SK-N-MC (cell line): ENCODE measurements around the gene GALNT18.

Experiments
- DNase-seq: peaks from one replicate; pipeline ENCODE4 v3.0.0-alpha.2; 2011; ENCODE audit warnings: low read depth, low spot score
- H3K27ac ChIP-seq: fragments of 200-600 bp; sonication (generic); 2 replicates; pipeline ENCODE4 v1.5.1; 2016; ENCODE audit warnings: mixed run types
- H3K36me3 ChIP-seq: fragments of 200-600 bp; sonication (generic); 2 replicates; pipeline ENCODE4 v1.6.1; 2017; ENCODE audit warnings: antibody characterized with exemption, low read length, mixed read lengths; ENCODE audit not compliant: insufficient read depth
- H3K4me3 ChIP-seq: fragments of 200-600 bp; sonication (generic); 2 replicates; pipeline ENCODE4 v1.5.1; 2016
- H3K9ac ChIP-seq: fragments of 200-600 bp; sonication (generic); 2 replicates; pipeline ENCODE4 v1.8.0; 2017; ENCODE audit warnings: mixed run types, mixed read lengths; ENCODE audit not compliant: insufficient read length
- H3K9me3 ChIP-seq: fragments of 200-600 bp; sonication (generic); 2 replicates; pipeline ENCODE4 v1.6.1; 2017; ENCODE audit warnings: low read depth, mild to moderate bottlenecking, antibody characterized with exemption, low read length, moderate library complexity, mixed read lengths
- EZH2 ChIP-seq: fragments of 200-600 bp; sonication (generic); IDR thresholded peaks from one replicate; pipeline ENCODE4 v1.6.1; 2017; ENCODE audit warnings: antibody characterized with exemption
- FOXP2 ChIP-seq: optimal IDR thresholded peaks from 2 replicates; pipeline ENCODE3; 2011; ENCODE audit warnings: mild to moderate bottlenecking, moderate library complexity; ENCODE audit not compliant: insufficient read depth; ENCODE audit errors: extremely low read length, control extremely low read depth
- POLR2AphosphoS5 ChIP-seq: IDR thresholded peaks from 2 replicates; pipeline ENCODE4 v1.6.1; 2012; ENCODE audit warnings: mild to moderate bottlenecking, low read depth, low read length, borderline replicate concordance

The GALNT18 gene

GRCh38 chr11:11420191-11420898 lies 201.5 kb downstream of the GALNT18 start:
- H3K9me3 ChIP-seq, result no peaks in the 10 kb centered on the region
- no peak overlapping the region for H3K4me3 ChIP-seq
- no peak for DNase-seq
- H3K36me3 ChIP-seq, result no peaks in the 10 kb centered on the region
- no peak overlapping the region for H3K9ac ChIP-seq
- TF ChIP-seq EZH2 (no peak), FOXP2 (no peak), POLR2AphosphoS5 (no peak)
- H3K27ac ChIP-seq, result no peak overlapping the region

- no peak overlapping the region for H3K9ac ChIP-seq
- TF ChIP-seq FOXP2, result no peak
- TF ChIP-seq EZH2, result no peak
- no peak for TF ChIP-seq POLR2AphosphoS5
- no peak for DNase-seq
Observed at GRCh38 chr11:11419747-11420146, 202.1 kb downstream of the GALNT18 start.

GRCh38 chr11:11416917-11417316 lies 204.9 kb downstream of the GALNT18 start:
- Histone ChIP-seq H3K9me3 (no peaks in the 10 kb centered on the region), H3K9ac (no peak overlapping the region), H3K4me3 (no peak overlapping the region), H3K27ac (no peak overlapping the region), H3K36me3 (no peaks in the 10 kb centered on the region)
- no peak for DNase-seq
- TF ChIP-seq FOXP2, result no peak
- TF ChIP-seq EZH2, result no peak
- no peak for TF ChIP-seq POLR2AphosphoS5

More at GRCh38 chr11:11419747-11420146, 202.1 kb downstream of the GALNT18 start:
- H3K36me3 ChIP-seq, result no peaks in the 10 kb centered on the region
- H3K9me3 ChIP-seq, result no peaks in the 10 kb centered on the region
- no peak overlapping the region for H3K27ac ChIP-seq
- no peak overlapping the region for H3K4me3 ChIP-seq

- H3K27ac ChIP-seq, result no peak overlapping the region
- TF ChIP-seq EZH2 (no peak), FOXP2 (no peak), POLR2AphosphoS5 (no peak)
- no peak for DNase-seq
Observed at GRCh38 chr11:11416502-11416901, 205.3 kb downstream of the GALNT18 start.

GRCh38 chr11:11415901-11416300 lies 205.9 kb downstream of the GALNT18 start:
- no peak for DNase-seq
- H3K9ac ChIP-seq, result no peak overlapping the region
- no peak overlapping the region for H3K27ac ChIP-seq
- TF ChIP-seq FOXP2 (no peak), POLR2AphosphoS5 (no peak), EZH2 (no peak)
- no peaks in the 10 kb centered on the region for H3K36me3 ChIP-seq
- H3K4me3 ChIP-seq, result no peak overlapping the region
- no peaks in the 10 kb centered on the region for H3K9me3 ChIP-seq

More at GRCh38 chr11:11416502-11416901, 205.3 kb downstream of the GALNT18 start:
- Histone ChIP-seq H3K36me3 (no peaks in the 10 kb centered on the region), H3K9ac (no peak overlapping the region), H3K4me3 (no peak overlapping the region), H3K9me3 (no peaks in the 10 kb centered on the region)

- no peak overlapping the region for H3K27ac ChIP-seq
- no peak for DNase-seq
- no peaks in the 10 kb centered on the region for H3K9me3 ChIP-seq
- H3K9ac ChIP-seq, result no peak overlapping the region
- TF ChIP-seq FOXP2 (no peak), POLR2AphosphoS5 (no peak), EZH2 (no peak)
- no peak overlapping the region for H3K4me3 ChIP-seq
- H3K36me3 ChIP-seq, result no peaks in the 10 kb centered on the region
Observed at GRCh38 chr11:11414996-11415395, 206.8 kb downstream of the GALNT18 start.

GRCh38 chr11:11413776-11414175 lies 208.0 kb downstream of the GALNT18 start:
- TF ChIP-seq POLR2AphosphoS5, result no peak
- no peak for TF ChIP-seq EZH2
- TF ChIP-seq FOXP2, result no peak
- H3K27ac ChIP-seq, result no peak overlapping the region
- H3K4me3 ChIP-seq, result no peak overlapping the region

GRCh38 chr11:11411401-11411985 lies 210.3 kb downstream of the GALNT18 start:
- no peak for DNase-seq
- H3K27ac ChIP-seq, result no peak overlapping the region
- H3K4me3 ChIP-seq, result no peak overlapping the region
- no peaks in the 10 kb centered on the region for H3K9me3 ChIP-seq
- H3K9ac ChIP-seq, result no peak overlapping the region
- no peak for TF ChIP-seq EZH2
- no peak for TF ChIP-seq POLR2AphosphoS5
- TF ChIP-seq FOXP2, result no peak
- no peaks in the 10 kb centered on the region for H3K36me3 ChIP-seq

More at GRCh38 chr11:11413776-11414175, 208.0 kb downstream of the GALNT18 start:
- Histone ChIP-seq H3K9ac (no peak overlapping the region), H3K36me3 (no peaks in the 10 kb centered on the region), H3K9me3 (no peaks in the 10 kb centered on the region)
- DNase-seq, result no peak
